DMS 273 (cell line): Measurements from ENCODE around the gene MRI1.
"Not testable (repeated sequence)": the region's sequence is repeated elsewhere in the genome, so short reads cannot be mapped to it uniquely, and the experiment has no call there.

Source experiments
- DNase-seq: peaks from one replicate; lab custom pipeline; 2025; ENCODE audit not compliant: unreplicated experiment; lab: John Stamatoyannopoulos, UW

MRI1 gene

GRCh38 chr19:13764101-13764807 lies at the start of gene MRI1:
MRI1 (plus strand) TSS chr19:13764522; CDS start chr19:13764589, 67 bp downstream.
- DNase-seq: peak; percentile 82

GRCh38 chr19:13717194-13717643 lies 47.1 kb upstream of the MRI1 start:
- DNase-seq: no peak

GRCh38 chr19:13718733-13719132 lies 45.6 kb upstream of the MRI1 start:
- peak; percentile 95 for DNase-seq

DNA sequence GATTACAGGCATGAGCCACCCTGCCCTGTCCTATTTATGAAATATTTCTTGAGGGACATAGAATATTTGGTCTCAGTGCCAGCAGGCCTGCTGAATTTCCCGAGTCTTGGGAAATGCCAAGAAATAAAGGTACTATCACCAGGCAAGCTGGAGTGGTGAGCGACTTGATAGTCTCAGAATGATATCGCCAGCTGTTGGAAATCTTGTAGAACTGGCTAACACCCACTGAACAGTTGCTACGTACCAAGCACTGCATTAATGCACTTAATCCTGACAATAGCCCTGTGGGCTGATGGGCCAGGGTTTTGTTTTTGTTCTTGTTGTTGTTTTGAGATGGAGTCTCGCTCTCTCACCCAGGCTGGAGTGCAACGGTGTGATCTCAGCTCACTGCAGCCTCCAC lies 42.2 kb upstream of the MRI1 start:
- no peak for DNase-seq

GRCh38 chr19:13723206-13723605 lies 41.1 kb upstream of the MRI1 start:
- DNase-seq: no peak

GRCh38 chr19:13726323-13726722 lies 38.0 kb upstream of the MRI1 start:
- DNase-seq: no peak

DNA sequence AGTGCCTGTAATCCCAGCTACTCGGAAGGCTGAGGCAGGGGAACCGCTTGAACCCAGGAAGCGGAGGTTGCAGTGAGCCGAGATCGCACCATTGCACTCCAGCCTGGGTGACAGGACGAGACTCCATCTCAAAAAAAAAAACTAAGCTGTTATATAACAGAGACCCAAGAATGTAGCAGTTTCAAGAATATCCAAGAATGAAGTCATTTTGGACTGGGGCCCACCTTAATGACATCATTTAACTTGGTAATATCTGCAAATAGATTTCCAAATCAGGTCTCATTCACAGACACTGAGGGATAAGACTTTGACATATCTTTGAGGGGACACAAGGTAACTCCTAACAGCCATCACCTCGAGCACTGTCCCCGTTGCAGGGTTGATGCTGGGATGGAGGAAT lies 36.5 kb upstream of the MRI1 start:
- DNase-seq: no peak

DNA sequence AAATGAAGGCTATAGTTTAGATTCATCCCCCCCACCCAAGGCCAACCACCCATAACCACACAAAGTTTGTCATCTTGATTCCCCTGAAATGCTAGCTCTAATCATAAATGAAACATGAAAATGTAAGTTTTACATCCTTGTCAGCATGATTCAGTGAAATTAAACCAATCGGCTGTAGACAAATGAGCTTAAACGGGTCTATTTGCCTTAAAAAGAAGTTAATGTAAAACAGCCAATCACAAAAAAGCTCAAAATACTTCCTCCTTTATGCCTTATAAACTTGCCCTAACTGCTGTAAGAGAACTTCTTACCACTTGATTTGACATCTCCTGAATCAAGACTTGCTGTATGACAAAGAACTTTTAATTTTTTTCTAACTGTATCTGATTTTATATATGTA lies 34.5 kb upstream of the MRI1 start:
- no peak for DNase-seq

GRCh38 chr19:13731147-13731964 lies 33.0 kb upstream of the MRI1 start:
- peak; percentile 97 for DNase-seq

DNA sequence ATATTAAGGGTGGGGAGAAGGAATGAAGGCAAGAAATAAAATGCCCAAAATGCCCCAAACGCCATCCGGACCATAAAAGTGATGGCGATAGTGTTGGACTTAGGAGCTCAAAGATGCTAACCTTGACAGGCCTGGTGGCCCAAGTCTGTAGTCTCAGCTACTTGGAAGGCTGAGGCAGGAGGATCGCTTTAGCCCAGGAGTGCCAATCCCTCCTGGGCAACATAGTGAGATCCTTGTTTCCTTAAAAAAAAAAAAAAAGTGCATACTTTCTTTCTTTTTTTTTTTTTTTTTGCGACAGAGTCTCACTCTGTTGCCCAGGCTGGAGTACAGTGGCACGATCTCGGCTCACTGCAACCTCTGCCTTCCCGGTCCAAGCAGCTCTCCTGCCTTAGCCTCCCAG lies 32.0 kb upstream of the MRI1 start:
- DNase-seq: no peak

- DNase-seq: no peak
Observed at GRCh38 chr19:13734751-13735150, 29.6 kb upstream of the MRI1 start.

- DNase-seq: no peak
Observed at GRCh38 chr19:13738073-13738472, 26.2 kb upstream of the MRI1 start.

DNA sequence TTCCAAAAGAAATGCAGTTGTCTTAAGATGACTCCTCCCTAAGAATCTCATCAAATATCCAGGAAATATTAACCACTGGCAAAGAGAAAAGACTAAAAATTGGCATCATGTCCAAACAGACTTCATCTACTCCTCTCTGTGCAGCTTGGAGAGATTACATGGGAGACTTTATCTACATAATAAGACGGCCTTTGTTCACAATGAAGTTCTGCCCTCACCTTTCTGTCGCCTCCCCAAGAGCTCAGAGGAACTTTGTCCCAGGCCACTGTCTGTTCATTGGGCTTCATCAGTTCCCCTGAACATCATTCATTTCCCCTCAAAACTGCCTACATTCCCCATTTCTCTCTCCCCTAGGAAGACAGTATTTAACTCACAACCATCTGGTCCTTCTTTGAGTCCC lies 22.4 kb upstream of the MRI1 start:
- no peak for DNase-seq

DNA sequence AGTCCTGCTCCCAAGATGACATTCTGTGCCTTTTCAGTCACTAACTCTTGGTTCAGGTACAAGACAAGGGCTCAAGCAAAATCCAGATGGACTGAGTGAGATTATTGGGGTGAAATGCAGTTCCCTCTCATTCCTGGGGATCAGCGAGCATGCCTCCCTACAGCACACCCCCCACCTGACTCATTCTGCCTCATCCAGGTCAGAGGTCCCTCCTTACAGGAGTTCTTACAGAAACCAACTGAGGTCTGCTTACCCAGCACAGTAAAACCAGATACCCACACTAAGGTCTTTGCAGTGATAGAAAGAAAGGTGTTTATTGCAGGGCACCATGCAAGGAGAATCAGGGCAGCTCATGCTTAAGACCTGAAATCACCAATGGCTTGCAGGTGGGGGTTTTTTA lies 21.6 kb upstream of the MRI1 start:
- DNase-seq: no peak

DNA sequence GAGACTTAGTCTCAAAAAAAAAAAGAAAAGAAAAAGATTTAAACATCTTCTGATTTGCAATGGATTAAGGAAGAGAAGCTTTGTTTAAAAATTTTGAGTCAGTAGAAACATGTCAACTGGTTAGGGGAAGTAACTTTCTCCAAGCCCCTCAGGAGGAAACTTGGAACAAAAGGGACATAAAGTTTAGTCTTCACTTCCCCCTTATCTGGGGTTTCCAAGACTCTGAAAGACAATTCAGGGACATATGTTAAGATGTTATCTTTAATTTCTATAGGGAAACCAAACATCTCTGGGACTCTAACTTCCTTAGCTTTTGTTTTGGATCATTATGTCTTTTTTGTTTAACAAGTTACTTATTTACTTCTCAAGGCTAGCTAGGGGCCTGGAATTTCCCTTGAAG lies 20.1 kb upstream of the MRI1 start:
- no peak for DNase-seq

GRCh38 chr19:13747098-13747453 lies 17.2 kb upstream of the MRI1 start:
- no peak for DNase-seq

DNA sequence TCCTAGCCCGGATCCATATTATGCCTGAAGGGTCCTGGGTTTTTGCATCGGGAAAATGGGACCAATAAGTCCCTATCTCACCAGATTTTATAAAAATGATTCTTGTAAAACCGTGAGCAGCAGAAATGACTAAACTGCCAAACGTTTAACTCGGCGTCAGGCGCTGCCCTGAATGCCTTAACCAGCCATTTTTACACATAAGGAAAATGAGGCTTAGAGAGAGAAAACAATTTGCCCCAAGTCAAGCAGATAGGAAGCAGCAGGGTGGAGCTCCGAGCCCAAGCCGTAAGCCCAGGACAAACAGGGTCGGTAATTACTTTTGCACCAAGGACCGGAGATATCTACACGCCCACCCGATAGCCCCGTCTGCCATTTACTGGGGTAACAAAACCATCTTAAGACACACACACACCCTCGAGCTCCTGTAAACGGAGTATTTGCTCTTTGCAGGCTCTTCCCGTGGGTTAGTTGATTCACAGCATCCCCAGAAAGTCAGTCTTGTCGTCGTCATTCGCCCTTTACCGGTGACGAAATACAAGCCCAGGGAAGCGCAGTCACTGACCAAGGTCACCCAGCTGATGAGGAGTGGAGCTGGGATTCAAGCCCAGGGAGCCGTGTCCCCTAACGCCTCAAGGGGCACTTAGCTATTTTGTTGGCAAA lies 16.0 kb upstream of the MRI1 start:
- DNase-seq: peak; percentile 50

DNA sequence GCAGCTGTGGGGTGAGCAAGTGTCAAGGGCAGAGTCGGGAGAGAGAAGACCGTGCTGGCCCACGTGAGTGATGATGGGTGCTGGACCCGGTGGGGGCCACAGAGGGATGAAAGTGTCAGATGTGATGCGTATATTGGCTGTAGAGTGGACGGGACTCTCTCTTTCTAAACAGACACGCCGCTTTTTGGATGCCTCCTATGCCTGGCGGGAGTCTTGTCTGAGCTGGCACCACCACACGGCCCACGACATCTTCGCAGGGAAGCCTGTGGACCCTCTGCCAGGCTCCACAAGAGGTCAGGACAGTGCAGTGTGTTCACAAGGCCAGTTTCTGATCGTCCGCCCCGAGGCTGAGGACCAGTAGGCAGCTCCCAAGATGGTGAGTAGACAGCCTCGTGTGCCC lies 12.9 kb upstream of the MRI1 start:
- no peak for DNase-seq

DNA sequence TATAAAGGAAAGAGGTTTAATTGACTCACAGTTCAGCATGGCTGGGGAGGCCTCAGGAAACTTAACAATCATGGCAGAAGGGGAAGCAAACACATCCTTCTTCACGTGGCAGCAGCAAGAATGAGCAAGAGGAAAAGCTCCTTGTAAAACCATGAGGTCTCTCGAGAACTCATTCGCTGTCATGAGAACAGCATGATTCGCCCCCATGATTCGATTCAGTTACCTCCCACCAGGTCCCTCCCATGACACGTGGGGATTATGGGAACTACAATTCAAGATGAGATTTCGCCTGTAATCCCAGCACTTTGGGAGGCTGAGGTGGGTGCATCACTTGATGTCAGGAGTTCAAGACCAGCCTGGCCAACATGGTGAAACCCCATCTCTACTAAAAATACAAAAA lies 10.7 kb upstream of the MRI1 start:
- not testable (repeated sequence) for DNase-seq

DNA sequence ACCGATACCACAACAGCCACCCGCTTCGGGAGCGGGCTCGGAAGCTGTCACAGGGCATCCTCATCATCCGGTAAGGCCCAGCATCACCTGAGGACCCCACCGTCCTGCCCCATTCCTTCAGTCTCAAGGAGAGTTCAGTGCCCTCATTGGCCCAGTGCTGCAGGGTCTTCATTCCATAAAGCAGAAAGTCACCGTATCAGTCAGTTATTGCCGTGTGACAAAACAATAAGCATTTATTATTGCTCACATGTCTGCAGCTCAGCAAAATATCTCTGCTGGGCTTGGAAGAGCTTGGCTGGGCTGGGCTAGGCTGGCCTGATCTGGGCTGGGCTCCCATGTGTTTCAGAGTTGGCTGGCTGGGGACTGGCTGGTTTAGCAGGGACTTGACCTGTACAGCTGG lies 8.1 kb upstream of the MRI1 start:
- no peak for DNase-seq

DNA sequence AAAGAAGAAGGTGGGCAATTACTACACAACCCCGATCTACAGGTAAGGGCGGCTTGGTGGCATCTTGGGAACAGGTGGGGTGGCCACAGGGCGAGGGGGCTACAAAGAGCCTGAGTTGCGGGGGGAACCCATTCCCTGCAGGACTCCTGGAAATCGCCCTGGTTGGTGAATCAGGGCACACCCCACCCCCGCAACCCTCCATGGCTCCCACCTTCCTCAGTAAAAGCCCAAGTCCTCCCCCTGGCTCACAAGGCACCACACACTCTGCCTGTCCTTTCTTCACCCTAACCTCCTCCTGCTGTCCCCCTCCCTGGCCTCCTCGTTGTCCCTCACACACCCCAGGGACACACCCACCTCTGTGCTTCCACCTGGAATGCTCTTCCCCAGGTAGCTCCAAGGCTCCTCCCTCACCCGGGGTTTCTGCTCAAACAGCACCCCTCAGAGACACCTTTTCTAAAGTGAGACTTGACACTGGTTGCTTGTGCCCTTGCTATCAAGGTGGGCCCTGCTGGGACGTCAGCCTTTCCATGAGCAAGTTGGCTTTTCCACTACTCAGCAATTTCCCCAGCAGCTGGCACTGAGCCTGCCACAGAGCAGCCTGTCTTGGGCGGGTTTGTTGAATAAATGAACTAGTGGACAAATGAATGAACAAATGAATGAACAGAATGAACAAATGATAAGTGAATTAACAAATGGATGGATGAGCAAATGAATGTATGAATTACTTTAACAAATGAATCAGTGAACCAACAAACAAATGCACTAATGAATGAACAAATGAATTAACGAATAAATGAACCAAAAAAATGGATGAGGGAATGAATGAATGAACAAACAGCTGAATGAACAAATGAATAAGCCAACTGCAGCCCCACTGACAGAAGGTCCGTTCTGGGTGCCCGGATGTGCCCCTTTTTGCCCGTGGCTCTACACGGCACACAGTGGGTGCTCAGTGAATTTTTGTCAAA lies 6.2 kb upstream of the MRI1 start:
- no peak for DNase-seq
